SK-N-SH treated with all-trans-retinoic acid at 6 μM for 48 hours (cell line): ENCODE data around the gene PCDHGA3.

Experiments used
- ATAC-seq: fragments of 200-7000 bp; cut with Tn5 transposase; 3 replicates; pipeline ENCODE4 v1.9.1; 2020; ENCODE audit warnings: mild to moderate bottlenecking, moderate library complexity
- ARNTL ChIP-seq: fragments of 450-650 bp; formaldehyde crosslinking; IDR thresholded peaks from 2 replicates; pipeline ENCODE4 v1.5.0; 2020; ENCODE audit warnings: low read depth, mild to moderate bottlenecking, moderate library complexity, borderline replicate concordance
- BACH2 ChIP-seq: fragments of 250-450 bp; sonication (Bioruptor Pico); IDR thresholded peaks from 2 replicates; pipeline ENCODE4 v1.9.0; 2021; ENCODE audit warnings: mild to moderate bottlenecking, borderline replicate concordance
- CSDC2 ChIP-seq: fragments of 250-450 bp; sonication (Bioruptor Pico); IDR thresholded peaks from 2 replicates; pipeline ENCODE4 v1.5.0; 2020; ENCODE audit warnings: mild to moderate bottlenecking, moderate library complexity
- ESRRG ChIP-seq: fragments of 250-450 bp; sonication (Bioruptor Pico); IDR thresholded peaks from 2 replicates; pipeline ENCODE4 v1.6.1; 2021; ENCODE audit warnings: mild to moderate bottlenecking
- GLIS3 ChIP-seq: fragments of 250-450 bp; sonication (Bioruptor Pico); IDR thresholded peaks from 2 replicates; pipeline ENCODE4 v1.5.0; 2020; ENCODE audit warnings: mild to moderate bottlenecking, moderate library complexity
- ISL1 ChIP-seq: fragments of 250-450 bp; sonication (Bioruptor Pico); IDR thresholded peaks from 2 replicates; pipeline ENCODE4 v2.1.2; 2022; ENCODE audit warnings: mild to moderate bottlenecking, moderate library complexity
- OSR1 ChIP-seq: fragments of 250-450 bp; sonication (Bioruptor Pico); IDR thresholded peaks from 2 replicates; pipeline ENCODE4 v1.8.0; 2022; ENCODE audit warnings: moderate library complexity, mild to moderate bottlenecking, inconsistent platforms
- PPARA ChIP-seq: fragments of 250-450 bp; sonication (Bioruptor Pico); IDR thresholded peaks from 2 replicates; pipeline ENCODE4 v1.5.0; 2020; ENCODE audit warnings: mild to moderate bottlenecking, borderline replicate concordance
- RARB ChIP-seq: fragments of 250-450 bp; sonication (Bioruptor Pico); IDR thresholded peaks from 2 replicates; pipeline ENCODE4 v1.8.0; 2021; ENCODE audit warnings: mild to moderate bottlenecking, moderate library complexity
- SNAI2 ChIP-seq: fragments of 250-450 bp; sonication (Bioruptor Pico); IDR thresholded peaks from 2 replicates; pipeline ENCODE4 v1.5.0; 2020; ENCODE audit warnings: mild to moderate bottlenecking, moderate library complexity
- TOX ChIP-seq: fragments of 250-450 bp; sonication (Bioruptor Pico); IDR thresholded peaks from 2 replicates; pipeline ENCODE4 v1.8.0; 2021; ENCODE audit warnings: mild to moderate bottlenecking, moderate library complexity, borderline replicate concordance
- ZC3H10 ChIP-seq: fragments of 250-450 bp; sonication (Bioruptor Pico); IDR thresholded peaks from 2 replicates; pipeline ENCODE4 v1.5.1; 2021; ENCODE audit warnings: mild to moderate bottlenecking, moderate library complexity
- ZFP3 ChIP-seq: fragments of 250-450 bp; sonication (Bioruptor Pico); IDR thresholded peaks from 2 replicates; pipeline ENCODE4 v1.5.0; 2020; ENCODE audit warnings: mild to moderate bottlenecking, moderate library complexity
- ZFP30 ChIP-seq: fragments of 450-650 bp; formaldehyde crosslinking; IDR thresholded peaks from 2 replicates; pipeline ENCODE4 v1.5.0; 2022; ENCODE audit warnings: mild to moderate bottlenecking, moderate library complexity
- ZNF565 ChIP-seq: fragments of 450-650 bp; formaldehyde crosslinking; conservative IDR thresholded peaks from 2 replicates; pipeline ENCODE4 v1.5.0; 2020; ENCODE audit warnings: low read depth, mild to moderate bottlenecking, moderate library complexity
- ZNF70 ChIP-seq: fragments of 450-650 bp; formaldehyde crosslinking; IDR thresholded peaks from 2 replicates; pipeline ENCODE4 v1.5.0; 2020; ENCODE audit warnings: mild to moderate bottlenecking, moderate library complexity
- ZNF8 ChIP-seq: fragments of 450-650 bp; formaldehyde crosslinking; IDR thresholded peaks from 2 replicates; pipeline ENCODE4 v1.5.0; 2020; ENCODE audit warnings: mild to moderate bottlenecking, moderate library complexity
- TF ChIP-seq, protein P1 (sequence below): fragments of 250-450 bp; sonication (Bioruptor Pico); IDR thresholded peaks from 2 replicates; pipeline ENCODE4 v1.5.1; 2021; ENCODE audit warnings: mild to moderate bottlenecking, moderate library complexity
- TF ChIP-seq, protein P2 (sequence below): fragments of 250-450 bp; sonication (Bioruptor Pico); IDR thresholded peaks from 2 replicates; pipeline ENCODE4 v1.5.1; 2020; ENCODE audit warnings: low read depth, mild to moderate bottlenecking, moderate library complexity
- TF ChIP-seq, protein P3 (sequence below): fragments of 250-450 bp; sonication (Bioruptor Pico); IDR thresholded peaks from 2 replicates; pipeline ENCODE4 v1.8.0; 2020; ENCODE audit warnings: mild to moderate bottlenecking, moderate library complexity, borderline replicate concordance
- TF ChIP-seq, protein P4 (sequence below): fragments of 250-450 bp; sonication (Bioruptor Pico); IDR thresholded peaks from 2 replicates; pipeline ENCODE4 v1.8.0; 2021; ENCODE audit warnings: low read depth, mild to moderate bottlenecking, moderate library complexity, borderline replicate concordance
- TF ChIP-seq, protein P5 (sequence below): fragments of 250-450 bp; sonication (Bioruptor Pico); IDR thresholded peaks from 2 replicates; pipeline ENCODE4 v1.5.0; 2020; ENCODE audit warnings: mild to moderate bottlenecking, moderate library complexity

The PCDHGA3 gene

DNA sequence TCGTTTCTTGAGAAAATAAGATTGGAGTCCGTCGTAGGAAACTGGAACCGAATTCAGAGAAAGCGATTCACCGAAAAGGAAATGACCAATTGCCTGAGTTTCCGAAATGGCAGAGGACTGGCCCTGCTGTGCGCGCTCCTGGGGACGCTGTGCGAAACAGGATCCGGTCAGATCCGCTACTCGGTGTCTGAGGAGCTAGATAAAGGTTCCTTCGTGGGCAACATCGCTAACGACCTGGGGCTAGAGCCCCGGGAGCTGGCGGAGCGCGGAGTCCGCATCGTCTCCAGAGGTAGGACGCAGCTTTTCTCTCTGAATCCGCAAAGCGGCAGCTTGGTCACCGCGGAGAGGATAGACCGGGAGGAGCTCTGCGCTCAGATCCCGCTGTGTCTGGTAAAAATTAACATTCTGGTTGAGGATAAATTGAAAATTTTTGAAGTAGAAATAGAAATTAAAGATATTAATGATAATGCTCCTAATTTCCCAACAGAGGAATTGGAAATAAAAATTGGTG, 379 bp downstream of the PCDHGA3 start:
- TF ChIP-seq ARNTL (CRISPR knock-in tag) = no peak
- no peak for TF ChIP-seq TOX (CRISPR knock-in tag)
- TF ChIP-seq ZNF565 (CRISPR knock-in tag) = no peak
- TF ChIP-seq, protein P1, sequence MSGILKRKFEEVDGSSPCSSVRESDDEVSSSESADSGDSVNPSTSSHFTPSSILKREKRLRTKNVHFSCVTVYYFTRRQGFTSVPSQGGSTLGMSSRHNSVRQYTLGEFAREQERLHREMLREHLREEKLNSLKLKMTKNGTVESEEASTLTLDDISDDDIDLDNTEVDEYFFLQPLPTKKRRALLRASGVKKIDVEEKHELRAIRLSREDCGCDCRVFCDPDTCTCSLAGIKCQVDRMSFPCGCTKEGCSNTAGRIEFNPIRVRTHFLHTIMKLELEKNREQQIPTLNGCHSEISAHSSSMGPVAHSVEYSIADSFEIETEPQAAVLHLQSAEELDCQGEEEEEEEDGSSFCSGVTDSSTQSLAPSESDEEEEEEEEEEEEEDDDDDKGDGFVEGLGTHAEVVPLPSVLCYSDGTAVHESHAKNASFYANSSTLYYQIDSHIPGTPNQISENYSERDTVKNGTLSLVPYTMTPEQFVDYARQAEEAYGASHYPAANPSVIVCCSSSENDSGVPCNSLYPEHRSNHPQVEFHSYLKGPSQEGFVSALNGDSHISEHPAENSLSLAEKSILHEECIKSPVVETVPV (CRISPR knock-in tag) = no peak
- TF ChIP-seq SNAI2 (CRISPR knock-in tag) = no peak
- TF ChIP-seq GLIS3 = no peak
- no peak for TF ChIP-seq ZNF8 (CRISPR knock-in tag)
- no peak for TF ChIP-seq CSDC2 (CRISPR knock-in tag)
- no peak for TF ChIP-seq OSR1 (CRISPR knock-in tag)
- TF ChIP-seq ZFP3 = no peak
- TF ChIP-seq, protein P2, sequence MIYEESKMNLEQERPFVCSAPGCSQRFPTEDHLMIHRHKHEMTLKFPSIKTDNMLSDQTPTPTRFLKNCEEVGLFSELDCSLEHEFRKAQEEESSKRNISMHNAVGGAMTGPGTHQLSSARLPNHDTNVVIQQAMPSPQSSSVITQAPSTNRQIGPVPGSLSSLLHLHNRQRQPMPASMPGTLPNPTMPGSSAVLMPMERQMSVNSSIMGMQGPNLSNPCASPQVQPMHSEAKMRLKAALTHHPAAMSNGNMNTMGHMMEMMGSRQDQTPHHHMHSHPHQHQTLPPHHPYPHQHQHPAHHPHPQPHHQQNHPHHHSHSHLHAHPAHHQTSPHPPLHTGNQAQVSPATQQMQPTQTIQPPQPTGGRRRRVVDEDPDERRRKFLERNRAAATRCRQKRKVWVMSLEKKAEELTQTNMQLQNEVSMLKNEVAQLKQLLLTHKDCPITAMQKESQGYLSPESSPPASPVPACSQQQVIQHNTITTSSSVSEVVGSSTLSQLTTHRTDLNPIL = no peak
- TF ChIP-seq, protein P3, sequence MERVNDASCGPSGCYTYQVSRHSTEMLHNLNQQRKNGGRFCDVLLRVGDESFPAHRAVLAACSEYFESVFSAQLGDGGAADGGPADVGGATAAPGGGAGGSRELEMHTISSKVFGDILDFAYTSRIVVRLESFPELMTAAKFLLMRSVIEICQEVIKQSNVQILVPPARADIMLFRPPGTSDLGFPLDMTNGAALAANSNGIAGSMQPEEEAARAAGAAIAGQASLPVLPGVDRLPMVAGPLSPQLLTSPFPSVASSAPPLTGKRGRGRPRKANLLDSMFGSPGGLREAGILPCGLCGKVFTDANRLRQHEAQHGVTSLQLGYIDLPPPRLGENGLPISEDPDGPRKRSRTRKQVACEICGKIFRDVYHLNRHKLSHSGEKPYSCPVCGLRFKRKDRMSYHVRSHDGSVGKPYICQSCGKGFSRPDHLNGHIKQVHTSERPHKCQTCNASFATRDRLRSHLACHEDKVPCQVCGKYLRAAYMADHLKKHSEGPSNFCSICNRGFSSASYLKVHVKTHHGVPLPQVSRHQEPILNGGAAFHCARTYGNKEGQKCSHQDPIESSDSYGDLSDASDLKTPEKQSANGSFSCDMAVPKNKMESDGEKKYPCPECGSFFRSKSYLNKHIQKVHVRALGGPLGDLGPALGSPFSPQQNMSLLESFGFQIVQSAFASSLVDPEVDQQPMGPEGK = no peak
- TF ChIP-seq, protein P4, sequence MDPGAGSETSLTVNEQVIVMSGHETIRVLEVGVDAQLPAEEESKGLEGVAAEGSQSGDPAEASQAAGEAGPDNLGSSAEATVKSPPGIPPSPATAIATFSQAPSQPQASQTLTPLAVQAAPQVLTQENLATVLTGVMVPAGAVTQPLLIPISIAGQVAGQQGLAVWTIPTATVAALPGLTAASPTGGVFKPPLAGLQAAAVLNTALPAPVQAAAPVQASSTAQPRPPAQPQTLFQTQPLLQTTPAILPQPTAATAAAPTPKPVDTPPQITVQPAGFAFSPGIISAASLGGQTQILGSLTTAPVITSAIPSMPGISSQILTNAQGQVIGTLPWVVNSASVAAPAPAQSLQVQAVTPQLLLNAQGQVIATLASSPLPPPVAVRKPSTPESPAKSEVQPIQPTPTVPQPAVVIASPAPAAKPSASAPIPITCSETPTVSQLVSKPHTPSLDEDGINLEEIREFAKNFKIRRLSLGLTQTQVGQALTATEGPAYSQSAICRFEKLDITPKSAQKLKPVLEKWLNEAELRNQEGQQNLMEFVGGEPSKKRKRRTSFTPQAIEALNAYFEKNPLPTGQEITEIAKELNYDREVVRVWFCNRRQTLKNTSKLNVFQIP = no peak
- no peak for TF ChIP-seq PPARA (CRISPR knock-in tag)
- TF ChIP-seq BACH2 (CRISPR knock-in tag) = no peak
- no peak for TF ChIP-seq RARB
- TF ChIP-seq, protein P5, sequence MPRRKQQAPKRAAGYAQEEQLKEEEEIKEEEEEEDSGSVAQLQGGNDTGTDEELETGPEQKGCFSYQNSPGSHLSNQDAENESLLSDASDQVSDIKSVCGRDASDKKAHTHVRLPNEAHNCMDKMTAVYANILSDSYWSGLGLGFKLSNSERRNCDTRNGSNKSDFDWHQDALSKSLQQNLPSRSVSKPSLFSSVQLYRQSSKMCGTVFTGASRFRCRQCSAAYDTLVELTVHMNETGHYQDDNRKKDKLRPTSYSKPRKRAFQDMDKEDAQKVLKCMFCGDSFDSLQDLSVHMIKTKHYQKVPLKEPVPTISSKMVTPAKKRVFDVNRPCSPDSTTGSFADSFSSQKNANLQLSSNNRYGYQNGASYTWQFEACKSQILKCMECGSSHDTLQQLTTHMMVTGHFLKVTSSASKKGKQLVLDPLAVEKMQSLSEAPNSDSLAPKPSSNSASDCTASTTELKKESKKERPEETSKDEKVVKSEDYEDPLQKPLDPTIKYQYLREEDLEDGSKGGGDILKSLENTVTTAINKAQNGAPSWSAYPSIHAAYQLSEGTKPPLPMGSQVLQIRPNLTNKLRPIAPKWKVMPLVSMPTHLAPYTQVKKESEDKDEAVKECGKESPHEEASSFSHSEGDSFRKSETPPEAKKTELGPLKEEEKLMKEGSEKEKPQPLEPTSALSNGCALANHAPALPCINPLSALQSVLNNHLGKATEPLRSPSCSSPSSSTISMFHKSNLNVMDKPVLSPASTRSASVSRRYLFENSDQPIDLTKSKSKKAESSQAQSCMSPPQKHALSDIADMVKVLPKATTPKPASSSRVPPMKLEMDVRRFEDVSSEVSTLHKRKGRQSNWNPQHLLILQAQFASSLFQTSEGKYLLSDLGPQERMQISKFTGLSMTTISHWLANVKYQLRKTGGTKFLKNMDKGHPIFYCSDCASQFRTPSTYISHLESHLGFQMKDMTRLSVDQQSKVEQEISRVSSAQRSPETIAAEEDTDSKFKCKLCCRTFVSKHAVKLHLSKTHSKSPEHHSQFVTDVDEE (CRISPR knock-in tag) = no peak
- TF ChIP-seq ZNF70 (CRISPR knock-in tag) = no peak
- no peak for TF ChIP-seq ZFP30 (CRISPR knock-in tag)
- ATAC-seq = no peak

DNA sequence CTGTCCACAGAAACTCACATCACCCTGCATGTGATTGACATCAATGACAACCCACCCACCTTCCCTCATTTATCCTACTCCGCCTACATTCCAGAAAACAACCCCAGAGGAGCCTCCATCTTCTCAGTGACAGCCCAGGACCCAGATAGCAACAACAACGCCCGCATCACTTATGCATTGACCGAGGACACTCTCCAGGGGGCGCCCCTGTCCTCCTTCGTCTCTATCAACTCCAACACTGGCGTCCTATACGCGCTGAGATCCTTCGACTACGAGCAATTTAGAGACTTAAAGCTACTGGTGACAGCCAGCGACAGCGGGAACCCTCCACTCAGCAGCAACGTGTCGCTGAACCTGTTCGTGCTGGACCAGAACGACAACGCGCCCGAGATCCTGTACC, 1.7 kb downstream of the PCDHGA3 start:
- TF ChIP-seq, protein P5 (CRISPR knock-in tag) = no peak
- TF ChIP-seq, protein P1 (CRISPR knock-in tag) = no peak
- TF ChIP-seq, protein P4 = no peak
- TF ChIP-seq ISL1 (CRISPR knock-in tag) (no peak), OSR1 (CRISPR knock-in tag) (no peak), TOX (CRISPR knock-in tag) (no peak), ZNF565 (CRISPR knock-in tag) (no peak), ZFP30 (CRISPR knock-in tag) (no peak), ZNF70 (CRISPR knock-in tag) (no peak), ZNF8 (CRISPR knock-in tag) (no peak), PPARA (CRISPR knock-in tag) (no peak), ESRRG (no peak), ZC3H10 (CRISPR knock-in tag) (no peak)
- TF ChIP-seq, protein P3 = no peak
- no peak for ATAC-seq
